Measurements from ENCODE around the gene HDAC8.

Gene HDAC8

GRCh38 chrX:72301781-72302180 is 270.9 kb downstream of the HDAC8 start:
- Mint-ChIP-seq H3K27ac (no peak overlapping the region), H3K36me3 (ENCODE audit: low read depth) (peaks cover 28% of the 10 kb centered on the region), H3K9me3 (peaks cover 58% of the 10 kb centered on the region), H3K27me3 (ENCODE audit: low read depth, poor library complexity) (peaks cover 17% of the 10 kb centered on the region), H3K4me3 (no peak overlapping the region), H3K4me1 (peaks cover 49% of the 10 kb centered on the region)
- TF ChIP-seq CTCF (IDR thresholded peaks at IDR 0.05), result no peak
- no peak for DNase-seq

- peaks cover 67% of the 10 kb centered on the region for H3K9me3 Mint-ChIP-seq
- H3K4me1 Mint-ChIP-seq, result peaks cover 49% of the 10 kb centered on the region
Measured at GRCh38 chrX:72299891-72300630, 272.6 kb downstream of the HDAC8 start.

GRCh38 chrX:72297953-72298730 is 274.5 kb downstream of the HDAC8 start:
- peaks cover 65% of the 10 kb centered on the region for H3K9me3 Mint-ChIP-seq
- peaks cover 37% of the 10 kb centered on the region for H3K4me1 Mint-ChIP-seq
- no peak for TF ChIP-seq CTCF (IDR thresholded peaks at IDR 0.05)
- DNase-seq, result no peak
- H3K36me3 Mint-ChIP-seq (ENCODE audit: low read depth), result peaks cover 22% of the 10 kb centered on the region
- peak overlapping the region; percentile 37 for H3K4me3 Mint-ChIP-seq
- H3K27ac Mint-ChIP-seq, result no peak overlapping the region
- peaks cover 9% of the 10 kb centered on the region for H3K27me3 Mint-ChIP-seq (ENCODE audit: low read depth, poor library complexity)

More at GRCh38 chrX:72299891-72300630, 272.6 kb downstream of the HDAC8 start:
- Mint-ChIP-seq H3K27ac (peak overlapping the region; percentile 81), H3K27me3 (ENCODE audit: low read depth, poor library complexity) (peaks cover 17% of the 10 kb centered on the region), H3K4me3 (no peak overlapping the region), H3K36me3 (ENCODE audit: low read depth) (peaks cover 28% of the 10 kb centered on the region)
- DNase-seq, result no peak
- no peak for TF ChIP-seq CTCF (IDR thresholded peaks at IDR 0.05)

GRCh38 chrX:72296991-72297390 is 275.7 kb downstream of the HDAC8 start:
- peaks cover 68% of the 10 kb centered on the region for H3K9me3 Mint-ChIP-seq
- H3K4me1 Mint-ChIP-seq, result peaks cover 27% of the 10 kb centered on the region
- H3K4me3 Mint-ChIP-seq, result no peak overlapping the region
- no peak for TF ChIP-seq CTCF (IDR thresholded peaks at IDR 0.05)
- H3K27me3 Mint-ChIP-seq (ENCODE audit: low read depth, poor library complexity), result peaks cover 4% of the 10 kb centered on the region
- H3K27ac Mint-ChIP-seq, result no peak overlapping the region
- H3K36me3 Mint-ChIP-seq (ENCODE audit: low read depth), result peaks cover 11% of the 10 kb centered on the region
- DNase-seq, result no peak

- Mint-ChIP-seq H3K36me3 (ENCODE audit: low read depth) (peaks cover 7% of the 10 kb centered on the region), H3K9me3 (peaks cover 70% of the 10 kb centered on the region), H3K4me3 (no peak overlapping the region), H3K4me1 (peaks cover 26% of the 10 kb centered on the region), H3K27ac (no peak overlapping the region), H3K27me3 (ENCODE audit: low read depth, poor library complexity) (peaks cover 4% of the 10 kb centered on the region)
- no peak for TF ChIP-seq CTCF (IDR thresholded peaks at IDR 0.05)
- no peak for DNase-seq
Measured at GRCh38 chrX:72295745-72296144, 276.9 kb downstream of the HDAC8 start.
